ENCODE measurements around the gene PRKAR1A.

DNA sequence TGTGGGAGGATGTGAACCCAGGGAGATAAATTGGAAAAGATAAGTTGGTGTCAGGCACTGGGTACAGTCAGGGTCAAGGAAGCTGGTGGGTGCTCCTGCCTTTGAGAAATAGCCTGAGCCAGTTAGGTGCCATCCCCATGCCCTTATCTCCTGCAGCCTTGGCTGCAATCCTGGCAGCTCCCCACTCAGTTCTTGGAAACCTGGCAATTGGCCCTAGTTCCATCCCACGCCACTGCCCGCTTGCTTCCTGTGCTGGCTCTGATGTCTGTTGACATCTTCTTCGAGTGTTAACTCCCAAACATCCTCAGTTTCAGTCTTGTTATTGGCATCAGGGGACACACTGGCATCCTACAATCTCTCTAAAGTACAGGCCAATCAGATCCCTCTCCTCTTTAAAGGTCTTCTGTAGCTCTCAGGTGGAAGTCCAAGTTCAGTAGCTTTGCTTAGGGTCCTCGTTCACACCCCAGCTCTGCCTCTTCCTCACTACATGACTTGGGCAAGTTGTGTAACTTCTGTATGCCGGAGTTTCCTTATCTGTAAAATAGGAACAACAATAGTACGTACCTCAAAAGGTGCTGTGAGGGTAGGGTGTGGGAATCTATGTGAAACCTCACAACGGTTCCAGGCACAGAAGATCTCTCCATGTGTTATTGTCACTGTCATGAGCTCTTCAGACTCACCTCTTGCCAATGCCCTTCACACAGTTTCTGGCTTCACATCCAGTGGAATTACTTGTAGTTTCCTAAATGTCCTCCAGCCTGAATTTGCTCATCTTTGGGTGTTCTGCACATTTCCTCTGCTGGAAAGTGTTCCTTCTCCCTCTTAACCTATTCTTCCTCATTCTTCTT, 13.5 kb upstream of the PRKAR1A start:
- TF ChIP-seq CTCF (IDR thresholded peaks at IDR 0.05) (no peak), POLR2A (IDR thresholded peaks at IDR 0.05) (no peak), POLR2AphosphoS5 (IDR thresholded peaks at IDR 0.05) (no peak)

Data from prostate gland (tissue), 2 donors.